Measurements from ENCODE around the gene MEI1. TPM values are rescaled to one million over a fixed set of nuclear protein-coding genes. Genes with fewer than 3 reads are reported as not detected.
"Not testable (repeated sequence)": the region's sequence is repeated elsewhere in the genome, so short reads cannot be mapped to it uniquely, and the experiment has no call there.

Gene MEI1
- polyA plus RNA-seq, 3 donors, result 2.0 to 3.7 (median 2.3) TPM

- DNase-seq, result no peak
Observed at GRCh38 chr22:41674846-41675340, 24.4 kb upstream of the MEI1 start.

GRCh38 chr22:41676134-41676533 lies 23.2 kb upstream of the MEI1 start:
- no peak for DNase-seq

GRCh38 chr22:41681616-41682015 lies 17.7 kb upstream of the MEI1 start:
- DNase-seq, result no peak

DNA sequence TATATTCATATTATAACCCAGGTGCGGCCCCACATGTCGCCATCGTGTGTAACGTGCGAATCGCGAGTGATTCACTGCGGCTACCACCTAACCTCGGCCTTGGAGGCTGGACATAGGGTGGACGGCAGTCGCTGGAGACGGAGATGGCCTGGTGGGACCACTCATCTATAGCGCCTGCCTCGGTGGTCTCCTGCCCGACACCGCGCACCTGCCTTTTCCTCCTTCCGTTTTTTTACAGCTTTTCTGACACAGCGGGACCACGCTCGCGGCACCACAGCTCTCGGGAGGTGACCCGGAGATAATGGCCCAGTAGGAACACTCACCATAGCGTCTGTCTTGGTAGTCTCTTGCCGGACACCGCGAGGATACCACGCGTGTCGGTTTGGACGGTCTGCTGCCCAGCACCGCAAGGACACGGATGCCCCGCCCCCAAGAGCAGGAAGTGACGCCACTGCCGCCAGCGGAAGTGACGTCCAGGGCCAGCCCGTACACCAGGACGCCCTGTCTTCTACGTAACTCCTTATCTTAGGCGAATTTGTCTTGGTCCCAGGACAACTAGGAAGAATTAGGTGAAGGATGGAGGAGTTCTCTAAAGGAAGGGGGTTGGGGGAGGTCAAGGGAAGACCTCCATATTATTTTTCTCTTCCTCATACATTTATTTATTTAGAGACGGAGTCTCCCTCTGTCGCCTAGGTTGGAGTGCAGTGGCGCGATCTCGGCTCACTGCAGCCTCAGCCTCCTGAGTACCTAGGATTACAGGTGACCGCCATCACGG lies 17.1 kb upstream of the MEI1 start:
- DNase-seq, result peak; percentile 88

DNA sequence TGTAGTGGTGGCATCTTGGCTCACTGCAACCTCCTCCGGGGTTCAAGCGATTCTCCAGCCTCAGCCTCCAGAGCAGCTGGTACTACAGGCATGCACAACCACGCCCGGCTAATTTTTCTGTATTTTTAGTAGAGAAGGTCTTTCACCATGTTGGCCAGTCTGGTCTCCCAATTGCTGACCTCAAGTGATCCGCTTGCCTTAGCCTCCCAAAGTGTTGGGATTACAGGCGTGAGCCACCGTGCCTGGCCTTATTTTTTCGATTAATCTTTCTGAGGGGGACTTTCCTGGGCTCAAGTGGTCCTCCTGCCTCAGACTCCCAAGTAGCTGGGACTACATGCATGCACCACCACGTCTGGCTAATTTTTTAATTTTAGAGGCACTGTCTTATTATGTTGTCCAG lies 16.3 kb upstream of the MEI1 start:
- DNase-seq, result no peak

DNA sequence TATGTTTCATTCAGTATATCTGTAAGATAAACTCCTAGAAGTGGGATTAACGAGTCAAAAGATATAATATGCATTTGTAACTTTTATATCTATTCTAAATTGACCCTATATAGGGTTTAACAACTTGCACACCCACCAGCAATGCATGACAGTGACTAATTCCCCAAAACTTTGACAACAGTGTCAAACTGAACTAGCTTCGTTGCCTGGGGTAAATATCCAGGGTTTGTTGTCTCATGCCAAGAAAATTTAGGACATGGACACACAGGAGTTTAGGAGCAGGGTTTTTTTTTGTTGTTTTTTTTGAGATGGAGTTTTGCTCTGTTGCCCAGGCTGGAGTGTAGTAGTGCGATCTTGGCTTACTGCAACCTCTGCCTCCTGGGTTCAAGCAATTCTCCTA lies 15.7 kb upstream of the MEI1 start:
- no peak for DNase-seq

- no peak for DNase-seq
Observed at GRCh38 chr22:41684194-41684593, 15.1 kb upstream of the MEI1 start.

DNA sequence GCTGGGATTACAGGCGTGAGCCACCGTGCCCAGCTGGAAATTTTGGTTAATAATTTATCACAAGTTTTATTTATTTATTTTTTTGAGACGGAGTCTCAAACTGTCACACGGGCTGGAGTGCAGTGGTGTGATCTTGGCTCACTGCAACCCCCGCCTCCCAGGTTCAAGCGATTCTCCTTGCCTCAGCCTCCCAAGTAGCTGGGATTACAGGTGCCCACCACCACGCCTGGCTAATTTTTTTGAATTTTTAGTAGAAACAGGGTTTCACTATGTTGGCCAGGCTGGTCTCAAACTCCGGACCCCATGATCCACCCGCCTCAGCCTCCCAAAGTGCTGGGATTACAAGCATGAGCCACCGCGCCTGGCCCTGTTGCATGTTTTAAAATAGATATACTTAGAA lies 12.4 kb upstream of the MEI1 start:
- DNase-seq, result not testable (repeated sequence)

DNA sequence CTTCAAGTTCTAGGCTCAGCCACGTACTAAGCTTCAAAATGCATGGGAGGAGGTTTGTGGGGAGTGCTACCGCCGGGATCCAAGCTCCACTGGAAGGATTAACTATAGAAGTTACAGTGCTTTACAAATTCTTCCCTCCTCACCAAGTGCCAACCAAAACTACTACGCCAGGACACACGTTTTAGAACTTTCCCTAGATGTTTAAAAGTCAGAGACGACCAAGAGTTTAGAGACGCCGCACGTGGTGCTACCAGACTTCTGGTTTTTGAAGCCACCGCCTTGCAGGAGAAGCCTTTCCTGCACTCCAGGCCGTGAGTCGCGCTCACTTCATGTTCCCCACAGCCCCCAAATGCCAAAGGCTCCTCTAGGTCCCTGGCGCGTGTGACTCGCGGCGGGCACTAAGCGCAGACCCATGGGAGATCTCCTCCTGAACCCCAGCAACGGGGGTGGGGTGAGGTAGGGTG lies 11.4 kb upstream of the MEI1 start:
- peak; percentile 26 for DNase-seq

GRCh38 chr22:41688365-41689211 lies 10.7 kb upstream of the MEI1 start, which contains the start of gene SNU13:
Gene SNU13, minus strand, starts transcription at chr22:41688867. Its CDS starts 71 bp downstream, at chr22:41688796.
- DNase-seq, result peak; percentile 93

- DNase-seq, result no peak
Observed at GRCh38 chr22:41690476-41690875, 8.8 kb upstream of the MEI1 start.

GRCh38 chr22:41695211-41695610 lies 4.1 kb upstream of the MEI1 start:
- DNase-seq, result no peak

- DNase-seq, result no peak
Observed at GRCh38 chr22:41696703-41697102, 2.6 kb upstream of the MEI1 start.

- DNase-seq, result peak; percentile 95
Observed at GRCh38 chr22:41697126-41697775, 2.1 kb upstream of the MEI1 start.

DNA sequence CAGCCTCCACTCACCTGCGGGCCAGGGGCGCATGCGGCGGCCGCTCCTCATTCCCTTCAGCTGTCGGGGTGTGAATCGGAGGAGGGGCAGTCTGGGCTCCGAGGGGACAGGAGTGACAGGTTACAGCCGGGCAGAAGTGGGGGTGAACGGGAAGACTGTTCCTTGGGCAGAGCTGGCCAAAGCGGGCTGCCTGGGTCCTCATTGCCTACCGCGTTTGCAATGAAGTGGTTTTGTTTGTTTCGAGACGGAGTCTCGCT lies 733 bp downstream of the MEI1 start:
- DNase-seq, result no peak

DNA sequence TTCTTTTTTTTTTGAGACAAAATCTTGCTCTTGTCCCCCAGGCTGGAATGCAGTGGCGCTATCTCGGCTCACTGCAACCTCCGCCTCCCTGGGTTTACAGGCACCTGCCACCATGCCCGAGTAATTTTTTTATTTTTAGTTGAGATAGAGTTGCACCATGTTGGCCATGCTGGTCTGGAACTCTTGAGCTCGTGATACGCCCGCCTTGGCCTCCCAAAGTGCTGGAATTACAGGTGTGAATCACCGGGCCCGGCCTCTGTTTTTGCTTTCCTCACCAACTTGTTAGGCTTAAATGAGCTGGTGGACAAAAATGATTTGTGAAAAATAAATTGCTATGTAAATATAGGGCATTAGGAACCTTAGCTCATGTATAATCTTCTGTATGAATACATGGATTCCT lies 3.5 kb downstream of the MEI1 start:
- no peak for DNase-seq

DNA sequence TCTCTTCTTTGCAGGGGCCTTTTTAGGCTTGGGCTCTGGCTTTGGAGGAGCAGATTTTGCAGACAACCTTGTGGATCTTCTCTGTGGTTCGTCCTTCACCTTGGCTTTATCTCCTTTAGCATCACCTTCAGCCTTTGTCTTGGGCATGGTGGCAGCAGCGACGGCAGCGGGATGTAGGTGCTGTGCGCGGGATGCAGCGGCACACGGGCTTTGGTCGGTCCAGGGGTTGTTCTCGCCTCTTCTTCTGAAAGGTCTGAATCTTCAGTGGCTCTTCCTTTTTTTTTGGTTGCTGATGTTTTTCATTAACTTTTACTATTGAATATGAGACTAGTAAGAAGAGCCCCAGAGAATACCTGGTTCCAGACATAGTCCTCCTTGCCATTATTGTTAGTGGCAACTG lies 10.0 kb downstream of the MEI1 start:
- no peak for DNase-seq

- no peak for DNase-seq
Observed at GRCh38 chr22:41713004-41713403, 13.7 kb downstream of the MEI1 start.

- DNase-seq, result no peak
Observed at GRCh38 chr22:41722496-41722895, 23.2 kb downstream of the MEI1 start.

GRCh38 chr22:41725510-41726110 lies 26.3 kb downstream of the MEI1 start:
- no peak for DNase-seq

GRCh38 chr22:41731609-41732008 lies 32.3 kb downstream of the MEI1 start:
- no peak for DNase-seq

DNA sequence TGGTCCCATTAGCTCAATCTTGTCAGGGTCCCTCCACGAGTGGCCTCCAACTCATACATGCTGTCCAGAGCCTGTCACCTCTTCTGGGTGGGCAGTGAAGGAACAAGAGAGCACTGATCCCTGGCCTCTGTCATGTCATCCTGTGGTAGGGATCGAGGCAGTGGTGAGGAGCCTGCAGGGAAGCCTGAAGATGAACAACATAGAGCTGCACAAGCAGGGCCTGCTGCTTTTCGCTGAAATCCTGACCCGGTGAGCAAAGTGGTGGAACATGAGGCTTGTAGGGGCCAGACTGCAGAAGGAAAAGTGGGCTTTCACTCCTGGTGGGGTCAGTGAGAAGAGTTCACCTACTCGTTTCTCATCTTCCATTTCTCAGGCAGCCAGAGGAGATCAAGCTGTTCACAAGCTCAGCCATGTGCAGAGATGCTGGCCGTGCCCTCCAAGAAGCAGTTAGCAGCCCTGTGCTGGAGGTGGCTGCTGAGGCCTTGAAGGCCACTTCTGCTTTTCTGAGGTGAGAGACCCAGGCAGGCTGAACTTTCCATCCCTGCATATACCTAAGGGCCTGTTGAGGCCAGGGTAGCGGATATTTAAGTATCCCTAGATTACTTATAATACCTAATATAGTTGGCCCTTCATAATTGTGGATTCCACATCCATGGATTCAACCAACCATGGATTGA lies 32.9 kb downstream of the MEI1 start:
- DNase-seq, result no peak

All from renal pelvis (tissue), 4 donors.